Brain microvascular endothelial cell (primary cell): ENCODE measurements around the gene AMN1.
"Not testable (repeated sequence)": the region's sequence is repeated elsewhere in the genome, so short reads cannot be mapped to it uniquely, and the experiment has no call there.

Source experiments
- DNase-seq: peaks from one replicate; pipeline ENCODE4 v3.0.0-alpha.2; 2020
- H3K27ac ChIP-seq: fragments of 250-450 bp; sonication (Bioruptor Pico); 2 replicates; pipeline ENCODE4 v1.5.1; 2020; ENCODE audit warnings: mild to moderate bottlenecking, moderate library complexity
- H3K27me3 ChIP-seq: fragments of 250-450 bp; sonication (Bioruptor Pico); replicated peaks from 2 replicates; pipeline ENCODE4 v1.5.1; 2020; ENCODE audit warnings: mild to moderate bottlenecking
- H3K36me3 ChIP-seq: fragments of 250-450 bp; sonication (Bioruptor Pico); replicated peaks from 2 replicates; pipeline ENCODE4 v1.5.1; 2020; ENCODE audit warnings: mild to moderate bottlenecking
- H3K4me3 ChIP-seq: 2 replicates; pipeline ENCODE4 v1.5.1; 2011; ENCODE audit warnings: low read depth, mild to moderate bottlenecking, control low read depth, low read length, moderate library complexity
- in situ Hi-C: cut with HindIII; loops from 2 replicates; pipeline ENCODE4 v1.10.0; 2017; ENCODE audit warnings: low sequenced_read_pairs, low pct_ligation_motif_present
- TF ChIP-seq, protein P1 (sequence below): IDR thresholded peaks from 2 replicates; pipeline ENCODE4 v1.5.1; 2011; ENCODE audit warnings: low read depth, mild to moderate bottlenecking, moderate library complexity, low read length, control low read depth, inconsistent platforms; ENCODE audit errors: missing control alignments

Gene AMN1

DNA sequence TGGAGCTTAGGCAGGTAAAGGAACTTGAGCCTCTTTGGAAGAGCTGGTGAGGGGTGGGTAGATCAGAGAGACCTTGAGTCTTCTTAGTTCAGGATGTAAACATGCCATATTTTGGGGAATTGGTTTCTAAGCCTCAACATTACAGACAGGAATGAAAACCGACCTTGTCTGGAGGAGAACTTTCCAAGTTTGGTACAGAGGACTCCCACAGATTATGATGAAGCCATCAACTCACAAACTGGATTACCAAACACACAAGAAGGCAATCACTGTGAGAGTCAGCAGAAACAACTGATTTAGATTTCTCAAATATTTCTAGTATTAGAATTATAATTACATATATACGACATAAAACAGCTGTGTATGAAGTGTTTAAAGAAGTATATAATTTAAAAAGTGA is 22.3 kb upstream of the AMN1 start:
- no peak overlapping the region for H3K27ac ChIP-seq
- no peak overlapping the region for H3K4me3 ChIP-seq
- TF ChIP-seq, protein P1, sequence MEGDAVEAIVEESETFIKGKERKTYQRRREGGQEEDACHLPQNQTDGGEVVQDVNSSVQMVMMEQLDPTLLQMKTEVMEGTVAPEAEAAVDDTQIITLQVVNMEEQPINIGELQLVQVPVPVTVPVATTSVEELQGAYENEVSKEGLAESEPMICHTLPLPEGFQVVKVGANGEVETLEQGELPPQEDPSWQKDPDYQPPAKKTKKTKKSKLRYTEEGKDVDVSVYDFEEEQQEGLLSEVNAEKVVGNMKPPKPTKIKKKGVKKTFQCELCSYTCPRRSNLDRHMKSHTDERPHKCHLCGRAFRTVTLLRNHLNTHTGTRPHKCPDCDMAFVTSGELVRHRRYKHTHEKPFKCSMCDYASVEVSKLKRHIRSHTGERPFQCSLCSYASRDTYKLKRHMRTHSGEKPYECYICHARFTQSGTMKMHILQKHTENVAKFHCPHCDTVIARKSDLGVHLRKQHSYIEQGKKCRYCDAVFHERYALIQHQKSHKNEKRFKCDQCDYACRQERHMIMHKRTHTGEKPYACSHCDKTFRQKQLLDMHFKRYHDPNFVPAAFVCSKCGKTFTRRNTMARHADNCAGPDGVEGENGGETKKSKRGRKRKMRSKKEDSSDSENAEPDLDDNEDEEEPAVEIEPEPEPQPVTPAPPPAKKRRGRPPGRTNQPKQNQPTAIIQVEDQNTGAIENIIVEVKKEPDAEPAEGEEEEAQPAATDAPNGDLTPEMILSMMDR: no peak
- no peaks in the 10 kb centered on the region for H3K27me3 ChIP-seq
- no peaks in the 10 kb centered on the region for H3K36me3 ChIP-seq
- no peak for DNase-seq
- in situ Hi-C loops: no loop called here

GRCh38 chr12:31750747-31751039 is 21.9 kb upstream of the AMN1 start:
- TF ChIP-seq, protein P1: no peak
- in situ Hi-C loops: no loop called here
- Histone ChIP-seq H3K4me3 (no peak overlapping the region), H3K27ac (no peak overlapping the region), H3K27me3 (no peaks in the 10 kb centered on the region), H3K36me3 (no peaks in the 10 kb centered on the region)
- no peak for DNase-seq

- in situ Hi-C loops: no loop called here
- H3K4me3 ChIP-seq: no peak overlapping the region
- H3K27ac ChIP-seq: peak overlapping the region; percentile 61
- H3K27me3 ChIP-seq: no peaks in the 10 kb centered on the region
- no peaks in the 10 kb centered on the region for H3K36me3 ChIP-seq
- DNase-seq: peak; percentile 93
- TF ChIP-seq, protein P1: no peak
Measured at GRCh38 chr12:31749024-31749704, 20.3 kb upstream of the AMN1 start.

- TF ChIP-seq, protein P1: no peak
- in situ Hi-C loops: no loop called here
- Histone ChIP-seq H3K27ac (no peak overlapping the region), H3K36me3 (no peaks in the 10 kb centered on the region), H3K4me3 (no peak overlapping the region), H3K27me3 (no peaks in the 10 kb centered on the region)
- DNase-seq: no peak
Measured at GRCh38 chr12:31745242-31745641, 16.4 kb upstream of the AMN1 start.

- H3K36me3 ChIP-seq, H3K4me3 ChIP-seq, DNase-seq, in situ Hi-C loops, H3K27ac ChIP-seq, H3K27me3 ChIP-seq: not testable (repeated sequence)
Measured at GRCh38 chr12:31744363-31744762, 15.5 kb upstream of the AMN1 start.

DNA sequence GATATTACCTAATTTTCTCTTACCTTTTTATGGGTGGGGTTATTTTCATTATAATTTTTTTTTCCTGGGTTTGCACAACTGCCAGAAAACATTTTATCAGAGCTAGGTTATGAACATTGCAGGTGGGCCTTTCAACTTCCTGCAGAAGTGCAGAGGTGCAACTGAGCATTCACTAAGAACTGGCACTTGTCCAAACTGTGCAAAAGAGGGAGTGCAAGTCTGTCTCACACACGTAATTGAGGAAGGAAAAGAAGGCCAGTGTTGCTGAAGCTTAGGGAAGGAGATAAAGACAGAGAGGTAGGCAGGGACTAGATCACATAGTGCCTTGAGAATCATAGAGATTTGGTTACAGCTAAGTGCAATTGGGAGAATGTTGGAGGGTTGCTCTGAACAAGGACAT is 14.1 kb upstream of the AMN1 start:
- no peak overlapping the region for H3K27ac ChIP-seq
- no peaks in the 10 kb centered on the region for H3K36me3 ChIP-seq
- H3K27me3 ChIP-seq: no peaks in the 10 kb centered on the region
- no peak overlapping the region for H3K4me3 ChIP-seq
- no peak for DNase-seq
- TF ChIP-seq, protein P1: no peak
- in situ Hi-C loops: no loop called here
